Subcutaneous abdominal adipose tissue (tissue), 5 donors: ENCODE measurements around the gene SPATA24.
"Not testable (repeated sequence)": the region's sequence is repeated elsewhere in the genome, so short reads cannot be mapped to it uniquely, and the experiment has no call there.

Experiments
- H3K27ac ChIP-seq: one replicate; pipeline ENCODE4 v1.7.0; 2013; ENCODE audit warnings: low read depth, mild to moderate bottlenecking, inconsistent platforms, low read length, moderate library complexity
- H3K27me3 ChIP-seq, 5 donors: one replicate each; pipeline ENCODE4 v1.7.0; 2013; ENCODE audit warnings: low read length in 5 of 5, inconsistent platforms in 1 of 5; ENCODE audit not compliant: control insufficient read depth in 5 of 5, insufficient read depth in 4 of 5
- H3K36me3 ChIP-seq, 5 donors: one replicate each; pipeline ENCODE4 v1.7.0; 2013; ENCODE audit warnings: low read length in 5 of 5; ENCODE audit not compliant: control insufficient read depth in 5 of 5, insufficient read depth in 5 of 5
- H3K4me1 ChIP-seq, 5 donors: one replicate each; pipeline ENCODE4 v1.7.0; 2013; ENCODE audit warnings: low read length in 5 of 5, mild to moderate bottlenecking in 3 of 5, moderate library complexity in 1 of 5; ENCODE audit not compliant: control insufficient read depth in 5 of 5, insufficient read depth in 5 of 5
- H3K4me3 ChIP-seq, 5 donors: one replicate each; pipeline ENCODE4 v1.7.0; 2013; ENCODE audit warnings: low read length in 5 of 5, low read depth in 1 of 5
- H3K9ac ChIP-seq, 5 donors: one replicate each; pipeline ENCODE4 v1.7.0; 2013; ENCODE audit warnings: low read length in 5 of 5, mild to moderate bottlenecking in 4 of 5, moderate library complexity in 3 of 5
- H3K9me3 ChIP-seq, 5 donors: one replicate each; pipeline ENCODE4 v1.7.0; 2013; ENCODE audit warnings: low read length in 5 of 5; ENCODE audit not compliant: control insufficient read depth in 5 of 5
- donor health status: healthy.
- donor health status: healthy.
- donor health status: healthy.
- donor health status: healthy.
- donor health status: healthy.

SPATA24 gene

GRCh38 chr5:139390639-139391569 lies 13.0 kb downstream of the SPATA24 start:
- no peaks in the 10 kb centered on the region for H3K9me3 ChIP-seq
- H3K36me3 ChIP-seq = no peaks in the 10 kb centered on the region
- no peak overlapping the region for H3K27ac ChIP-seq
- peak overlapping the region in 1 of 5 donors; percentile 67 for H3K4me3 ChIP-seq
- peaks cover 0 to 68% (median 44%) of the 10 kb centered on the region in 5 donors for H3K4me1 ChIP-seq
- H3K27me3 ChIP-seq = peaks cover 14 to 30% (median 23%) of the 10 kb centered on the region in 5 donors
- peak overlapping the region in 1 of 5 donors; percentile 12 for H3K9ac ChIP-seq

GRCh38 chr5:139389701-139390638 lies 13.9 kb downstream of the SPATA24 start, which contains the start of gene MZB1:
MZB1 (minus strand) TSS chr5:139389913; CDS start chr5:139389856, 57 bp downstream.
- peaks cover 0 to 60% (median 43%) of the 10 kb centered on the region in 5 donors for H3K4me1 ChIP-seq
- no peak within 1 kb of the TSS for H3K27ac ChIP-seq
- no peaks in the 10 kb centered on the region for H3K9me3 ChIP-seq
- H3K9ac ChIP-seq = no peak within 1 kb of the TSS
- no peak within 1 kb of the TSS for H3K4me3 ChIP-seq
- no peaks in the 10 kb centered on the region for H3K36me3 ChIP-seq
- peaks cover 11 to 23% (median 17%) of the 10 kb centered on the region in 5 donors for H3K27me3 ChIP-seq

- Histone ChIP-seq H3K27ac (no peak overlapping the region), H3K4me1 (peaks cover 0 to 56% (median 36%) of the 10 kb centered on the region in 5 donors)
Measured at GRCh38 chr5:139388198-139388821, 15.6 kb downstream of the SPATA24 start.

GRCh38 chr5:139387611-139388197 lies 16.2 kb downstream of the SPATA24 start:
- H3K9ac ChIP-seq = no peak overlapping the region
- H3K27me3 ChIP-seq = peaks cover 0 to 5% (median under 1%) of the 10 kb centered on the region in 5 donors
- H3K36me3 ChIP-seq = no peaks in the 10 kb centered on the region
- peaks cover 0 to 50% (median 30%) of the 10 kb centered on the region in 5 donors for H3K4me1 ChIP-seq
- no peak overlapping the region for H3K27ac ChIP-seq
- H3K4me3 ChIP-seq = no peak overlapping the region
- H3K9me3 ChIP-seq = no peaks in the 10 kb centered on the region

More at GRCh38 chr5:139388198-139388821, 15.6 kb downstream of the SPATA24 start:
- no peak overlapping the region for H3K4me3 ChIP-seq
- no peaks in the 10 kb centered on the region for H3K36me3 ChIP-seq
- peaks cover 5 to 9% (median 6%) of the 10 kb centered on the region in 5 donors for H3K27me3 ChIP-seq
- no peak overlapping the region for H3K9ac ChIP-seq
- no peaks in the 10 kb centered on the region for H3K9me3 ChIP-seq

GRCh38 chr5:139386956-139387355 lies 16.9 kb downstream of the SPATA24 start:
- H3K27ac ChIP-seq = not testable (repeated sequence)

GRCh38 chr5:139386050-139386438 lies 17.8 kb downstream of the SPATA24 start:
- Histone ChIP-seq H3K9me3 (no peaks in the 10 kb centered on the region), H3K4me1 (peaks cover 0 to 35% (median 16%) of the 10 kb centered on the region in 5 donors), H3K9ac (no peak overlapping the region), H3K27me3 (no peaks in the 10 kb centered on the region), H3K36me3 (no peaks in the 10 kb centered on the region), H3K4me3 (no peak overlapping the region), H3K27ac (no peak overlapping the region)

More at GRCh38 chr5:139386956-139387355, 16.9 kb downstream of the SPATA24 start:
- H3K36me3 ChIP-seq, H3K27me3 ChIP-seq, H3K9ac ChIP-seq, H3K9me3 ChIP-seq, H3K4me3 ChIP-seq: not testable (repeated sequence)
- H3K4me1 ChIP-seq = peaks cover 0 to 44% (median 24%) of the 10 kb centered on the region in 5 donors

- H3K27ac ChIP-seq = peak overlapping the region; percentile 50
- peaks cover 0 to 28% (median 16%) of the 10 kb centered on the region in 5 donors for H3K4me1 ChIP-seq
- peak overlapping the region; percentile 50 to 71 (median 61) for H3K4me3 ChIP-seq
- H3K9me3 ChIP-seq = no peaks in the 10 kb centered on the region
- peak overlapping the region in 3 of 5 donors; percentile 2 to 66 (median 59) for H3K9ac ChIP-seq
- no peaks in the 10 kb centered on the region for H3K27me3 ChIP-seq
- no peaks in the 10 kb centered on the region for H3K36me3 ChIP-seq
Measured at GRCh38 chr5:139385061-139386049, 18.5 kb downstream of the SPATA24 start.

GRCh38 chr5:139384591-139385051 lies 19.3 kb downstream of the SPATA24 start:
- Histone ChIP-seq H3K27me3 (no peaks in the 10 kb centered on the region), H3K9ac (peak overlapping the region in 3 of 5 donors; percentile 2 to 59 (median 42)), H3K4me3 (peak overlapping the region; percentile 50 to 71 (median 61)), H3K36me3 (no peaks in the 10 kb centered on the region), H3K27ac (peak overlapping the region; percentile 50), H3K9me3 (no peaks in the 10 kb centered on the region), H3K4me1 (peaks cover 0 to 28% (median 16%) of the 10 kb centered on the region in 5 donors)
